HG03060 (cell line): Measurements from ENCODE around the gene TAS2R19.

Experiments used
- ATAC-seq: cut with Tn5 transposase; IDR thresholded peaks from one replicate; pipeline ENCODE4 v1.9.1; 2021; ENCODE audit warnings: low read depth, moderate number of reproducible peaks; ENCODE audit not compliant: unreplicated experiment

The TAS2R19 gene

DNA sequence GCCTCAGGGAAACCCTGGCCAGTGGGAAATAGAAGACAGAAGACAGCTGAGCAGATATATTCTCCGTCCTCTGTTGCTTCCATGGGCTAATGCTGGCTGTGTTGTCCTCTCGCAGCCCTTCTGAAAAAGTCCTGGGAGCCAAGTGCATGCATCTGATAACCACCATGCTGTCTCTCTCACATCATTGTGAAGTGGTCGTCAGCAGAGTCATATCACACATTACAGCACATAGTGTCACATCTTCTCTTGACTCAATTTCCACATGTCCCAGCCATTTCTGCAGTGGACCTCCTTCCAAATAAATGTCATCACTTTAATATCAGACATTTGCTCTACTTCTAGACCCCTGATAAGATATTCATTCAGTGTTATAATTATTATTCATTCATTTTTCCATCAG is 28.1 kb downstream of the TAS2R19 start:
- no peak for ATAC-seq

- no peak for ATAC-seq
Observed at GRCh38 chr12:10989107-10989506, 33.3 kb downstream of the TAS2R19 start.

DNA sequence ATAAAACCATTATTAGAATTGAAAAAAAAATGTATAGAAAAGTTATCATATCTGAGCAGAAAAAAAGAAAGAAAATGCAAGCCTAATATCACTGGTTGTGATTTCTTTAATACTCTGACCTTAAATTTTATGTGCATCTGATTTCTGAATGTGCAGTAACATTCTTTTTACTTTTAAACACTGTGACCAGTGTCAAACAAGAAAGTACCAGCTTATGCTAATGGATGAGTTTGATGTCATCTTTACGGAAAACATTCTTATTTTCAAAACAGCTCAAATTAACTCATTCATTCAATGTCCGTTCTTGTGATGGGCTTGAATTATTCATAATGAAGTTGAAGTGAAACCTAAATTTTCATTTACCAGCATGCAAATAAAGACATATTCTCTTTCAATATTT is 35.6 kb downstream of the TAS2R19 start, which contains the start of gene TAS2R50:
Gene TAS2R50 (minus strand): TSS at position 101 of the 400 bp plus-strand sequence. CDS start 52 bp downstream, at position 49.
- ATAC-seq = no peak

GRCh38 chr12:10982244-10982643 is 40.2 kb downstream of the TAS2R19 start:
- no peak for ATAC-seq

GRCh38 chr12:10974965-10975364 is 47.5 kb downstream of the TAS2R19 start:
- ATAC-seq = no peak
